Dedifferentiated amniotic fluid mesenchymal stem cell (primary cell): ENCODE results near the gene C16orf89.

Experiments used
- DNase-seq: peaks from one replicate; pipeline ENCODE4 v3.0.0-alpha.2; 2016; ENCODE audit errors: extremely low spot score

C16orf89 gene

DNA sequence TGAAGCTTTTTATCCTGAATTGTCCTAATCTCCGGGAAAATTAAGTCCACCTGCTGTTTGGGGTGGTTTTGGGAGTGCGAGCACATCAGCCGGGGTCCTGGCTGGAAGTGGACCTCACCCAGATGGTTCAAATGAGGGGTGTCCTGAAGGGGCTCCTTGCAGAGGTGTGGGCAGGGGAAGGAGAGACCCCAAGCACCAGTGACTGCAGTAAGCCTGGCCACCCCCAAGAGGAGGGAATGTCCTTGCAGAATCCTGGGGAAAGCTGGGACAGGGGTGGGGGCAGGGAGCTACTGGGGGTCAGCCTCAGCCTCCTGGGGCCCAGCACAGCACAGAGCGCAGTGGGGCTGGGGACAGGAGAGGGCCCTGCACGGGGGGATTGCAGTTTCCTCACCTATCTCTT, 61.4 kb downstream of the C16orf89 start:
- DNase-seq = no peak

DNA sequence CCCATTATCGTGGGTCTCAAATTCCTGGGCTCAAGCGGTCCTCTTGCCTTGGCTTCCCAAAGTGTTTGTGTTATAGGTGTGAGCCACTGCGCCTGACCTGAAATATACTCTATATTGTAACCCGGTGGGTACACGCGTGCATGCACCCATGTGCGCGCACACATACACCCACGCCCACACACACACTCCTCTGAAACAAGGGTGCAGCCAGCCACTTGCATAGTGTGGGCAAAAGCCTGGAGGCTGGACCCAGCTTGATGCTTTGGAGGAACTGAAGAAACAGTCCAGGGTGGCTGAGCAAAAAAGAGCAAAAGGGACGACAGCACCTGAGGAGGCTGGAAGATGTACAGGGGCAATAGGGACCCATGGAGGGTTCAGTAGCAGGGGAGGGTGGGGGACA, 61.9 kb downstream of the C16orf89 start:
- no peak for DNase-seq

DNA sequence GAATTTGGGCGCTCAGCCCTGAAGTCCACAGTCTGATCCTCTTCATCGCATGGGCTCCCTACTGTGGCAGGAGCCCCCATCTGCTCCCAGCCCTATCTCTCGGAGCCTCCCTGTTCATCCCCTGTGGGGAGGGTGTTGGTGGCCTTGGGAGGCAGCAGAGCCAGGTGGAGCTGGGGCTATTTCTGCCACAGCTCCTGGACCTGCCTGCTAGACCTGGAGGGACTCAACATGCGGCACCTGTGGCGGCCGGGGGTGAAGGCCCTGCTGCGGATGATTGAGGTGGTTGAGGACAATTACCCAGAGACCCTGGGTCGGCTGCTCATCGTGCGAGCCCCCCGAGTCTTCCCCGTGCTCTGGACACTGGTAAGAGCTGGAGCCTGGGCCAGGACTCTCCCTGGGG, 62.5 kb downstream of the C16orf89 start:
- DNase-seq = no peak

DNA sequence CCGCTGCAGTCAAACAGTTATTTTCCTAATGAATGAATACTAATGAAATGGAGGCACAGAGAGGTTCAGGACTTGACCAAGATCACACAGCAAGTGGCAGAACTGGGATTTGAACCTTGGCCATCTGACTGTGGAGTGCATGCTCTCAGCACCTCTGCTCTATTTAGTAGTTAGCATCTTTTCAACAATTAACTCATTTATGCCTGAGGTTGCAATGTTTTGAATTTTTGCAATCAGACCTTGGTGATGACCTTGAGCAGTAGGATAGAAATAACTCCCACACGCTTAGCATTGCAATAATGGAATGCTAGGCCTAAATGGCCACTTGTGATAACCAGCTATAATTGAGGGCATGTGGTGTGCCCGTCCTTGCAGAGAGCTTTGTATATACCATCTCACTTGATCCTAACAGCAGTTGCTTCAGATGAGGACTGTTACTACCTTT, 63.0 kb downstream of the C16orf89 start:
- DNase-seq = no peak

DNA sequence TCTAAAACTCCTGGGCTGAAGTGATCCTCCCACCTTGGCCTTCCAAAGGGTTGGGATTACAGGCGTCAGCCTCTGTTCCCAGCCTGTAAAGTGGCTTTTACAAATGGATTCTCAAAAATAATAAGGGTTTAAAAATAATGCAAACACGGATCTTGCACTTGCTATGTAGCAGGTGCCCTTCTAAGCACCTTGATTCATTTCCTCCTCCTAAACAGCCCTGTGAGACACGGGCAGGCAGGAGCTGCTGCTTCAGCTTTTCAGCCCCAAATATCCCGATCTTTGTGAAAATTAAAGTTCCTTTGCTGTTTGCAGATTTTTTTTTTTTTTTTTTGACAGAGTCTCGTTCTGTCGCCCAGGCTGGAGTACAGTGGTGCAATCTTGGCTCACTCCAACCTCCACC, 63.8 kb downstream of the C16orf89 start:
- DNase-seq = no peak

DNA sequence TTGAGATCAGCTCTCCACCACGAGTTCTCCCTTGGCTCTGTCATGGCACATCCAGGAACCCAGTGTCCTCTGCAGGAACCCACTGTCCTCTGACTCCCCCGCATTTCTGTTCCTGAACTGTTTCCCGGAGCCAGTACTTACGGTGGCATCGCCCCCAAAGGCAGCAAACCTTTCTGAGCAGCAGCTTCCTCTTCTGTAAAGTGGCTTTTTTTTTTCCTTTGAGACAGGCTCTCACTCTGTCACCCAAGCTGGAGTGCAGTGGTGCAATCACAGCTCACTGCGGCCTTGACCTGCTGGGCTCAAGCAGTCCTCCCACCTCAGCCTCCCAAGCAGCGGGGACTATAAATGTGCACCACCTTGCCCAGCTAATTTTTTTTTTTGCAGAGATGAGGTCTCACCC, 64.2 kb downstream of the C16orf89 start:
- DNase-seq = no peak

DNA sequence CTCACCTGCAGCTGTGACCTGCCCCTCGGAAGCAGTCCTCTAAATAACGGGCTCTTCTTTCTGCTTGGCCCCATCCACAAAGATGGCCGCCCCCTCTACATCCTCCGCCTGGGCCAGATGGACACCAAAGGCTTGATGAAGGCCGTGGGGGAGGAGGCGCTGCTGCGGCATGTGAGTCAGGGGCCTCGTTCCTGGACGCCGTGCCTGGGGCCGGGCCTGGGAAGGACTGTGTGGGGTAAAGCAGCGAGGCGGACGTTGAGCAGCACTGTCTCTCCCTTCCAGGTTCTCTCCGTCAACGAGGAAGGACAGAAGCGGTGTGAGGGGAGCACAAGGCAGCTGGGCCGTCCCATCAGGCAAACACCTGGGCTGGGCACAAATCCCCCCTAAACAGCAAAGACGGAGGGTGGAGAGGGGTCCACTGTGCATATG, 65.2 kb downstream of the C16orf89 start:
- DNase-seq = no peak

DNA sequence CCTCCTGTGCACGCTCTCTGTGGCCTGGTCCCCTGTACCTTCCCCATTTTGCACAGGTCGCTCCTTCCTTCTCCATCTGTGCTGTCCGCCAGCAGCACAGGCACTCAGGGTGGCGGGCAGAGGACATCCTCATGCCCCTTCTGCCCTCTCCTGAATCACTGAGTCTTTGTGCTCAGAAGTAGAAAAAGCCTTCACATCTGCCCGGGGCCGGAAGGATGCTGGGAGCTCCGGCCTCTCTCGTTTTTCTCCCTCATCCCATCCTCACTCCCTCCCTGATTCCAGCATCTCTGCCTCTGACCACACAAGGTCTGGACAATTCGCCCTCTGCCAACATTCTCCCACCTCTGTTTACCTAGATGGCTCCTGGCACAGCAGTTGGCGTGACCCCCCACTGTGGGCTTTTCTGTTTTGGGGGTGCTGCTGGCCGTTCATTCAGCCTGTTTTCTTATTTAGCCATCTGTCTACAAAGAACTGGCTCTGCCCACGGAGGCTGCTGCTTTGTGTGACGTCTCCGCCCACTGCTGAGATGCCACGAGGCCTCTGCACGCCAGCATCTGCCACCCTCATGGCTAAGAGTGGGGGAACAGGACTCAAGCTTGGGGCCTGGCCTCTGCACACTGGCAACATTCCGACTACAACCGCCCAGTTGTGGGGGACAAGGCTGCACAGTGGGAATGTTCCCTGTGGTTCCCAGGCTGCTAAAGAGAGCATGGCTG, 70.9 kb downstream of the C16orf89 start:
- no peak for DNase-seq
